HuH-7.5 (cell line): Measurements from ENCODE around the gene CTSS.
"Not testable (repeated sequence)": the region's sequence is repeated elsewhere in the genome, so short reads cannot be mapped to it uniquely, and the experiment has no call there.

Experiments
- DNase-seq: peaks from one replicate; pipeline ENCODE4 v3.0.0; 2011; ENCODE audit warnings: low spot score

The CTSS gene

GRCh38 chr1:150775276-150775675 is 9.7 kb upstream of the CTSS start:
- no peak for DNase-seq

GRCh38 chr1:150772326-150772725 is 6.7 kb upstream of the CTSS start:
- no peak for DNase-seq

- DNase-seq = not testable (repeated sequence)
Measured at GRCh38 chr1:150767704-150768103, 2.1 kb upstream of the CTSS start.

GRCh38 chr1:150765977-150766301 is 361 bp upstream of the CTSS start:
- not testable (repeated sequence) for DNase-seq

GRCh38 chr1:150764617-150765101 is 919 bp downstream of the CTSS start:
- DNase-seq = no peak

GRCh38 chr1:150763018-150763417 is 2.6 kb downstream of the CTSS start:
- no peak for DNase-seq

- no peak for DNase-seq
Measured at GRCh38 chr1:150762552-150762951, 3.0 kb downstream of the CTSS start.

GRCh38 chr1:150761801-150762200 is 3.8 kb downstream of the CTSS start:
- no peak for DNase-seq

GRCh38 chr1:150760013-150760412 is 5.6 kb downstream of the CTSS start:
- DNase-seq = no peak

GRCh38 chr1:150753416-150753815 is 12.2 kb downstream of the CTSS start:
- no peak for DNase-seq

- no peak for DNase-seq
Measured at GRCh38 chr1:150751443-150751842, 14.1 kb downstream of the CTSS start.

GRCh38 chr1:150749720-150750311 is 15.8 kb downstream of the CTSS start:
- DNase-seq = no peak

GRCh38 chr1:150748878-150749719 is 16.5 kb downstream of the CTSS start:
- DNase-seq = no peak

GRCh38 chr1:150730130-150730721 is 35.4 kb downstream of the CTSS start:
- DNase-seq = no peak

GRCh38 chr1:150724336-150724735 is 41.2 kb downstream of the CTSS start:
- no peak for DNase-seq

- DNase-seq = no peak
Measured at GRCh38 chr1:150720703-150721102, 44.9 kb downstream of the CTSS start, which contains the start of gene HORMAD1. Gene HORMAD1, minus strand, starts transcription at chr1:150720895. Its CDS starts 1,390 bp downstream, at chr1:150719505.

GRCh38 chr1:150720098-150720497 is 45.5 kb downstream of the CTSS start:
- no peak for DNase-seq

- no peak for DNase-seq
Measured at GRCh38 chr1:150718225-150718891, 47.2 kb downstream of the CTSS start.

GRCh38 chr1:150709031-150709430 is 56.5 kb downstream of the CTSS start:
- DNase-seq = not testable (repeated sequence)

- no peak for DNase-seq
Measured at GRCh38 chr1:150708595-150708994, 57.0 kb downstream of the CTSS start.

- no peak for DNase-seq
Measured at GRCh38 chr1:150706091-150706490, 59.5 kb downstream of the CTSS start.

GRCh38 chr1:150703427-150703826 is 62.2 kb downstream of the CTSS start:
- no peak for DNase-seq
